H9 (cell line): Measurements from ENCODE around the gene FAM107A. TPM values are rescaled to one million over a fixed set of nuclear protein-coding genes. Genes with fewer than 3 reads are reported as not detected.

Experiments
- DNase-seq: peaks from one replicate; pipeline ENCODE4 v3.0.0-alpha.2; 2017
- H2AFZ ChIP-seq: one replicate; pipeline ENCODE4 v1.6.1; 2013; ENCODE audit warnings: mild to moderate bottlenecking, low read length, control low read depth, moderate library complexity
- H2AK5ac ChIP-seq: 2 replicates; pipeline ENCODE4 v1.6.1; 2013; ENCODE audit warnings: low read length, control low read depth, mixed read lengths; ENCODE audit not compliant: insufficient read length
- H2BK120ac ChIP-seq: one replicate; pipeline ENCODE4 v1.6.1; 2013; ENCODE audit warnings: low read depth, mild to moderate bottlenecking, low read length, control low read depth, inconsistent platforms; ENCODE audit not compliant: poor library complexity, severe bottlenecking
- H2BK12ac ChIP-seq: 2 replicates; pipeline ENCODE4 v1.6.1; 2013; ENCODE audit warnings: low read length, control low read depth, mixed read lengths, low read depth; ENCODE audit not compliant: insufficient read length
- H2BK15ac ChIP-seq: 2 replicates; pipeline ENCODE4 v1.6.1; 2013; ENCODE audit warnings: low read depth, low read length, control low read depth
- H2BK20ac ChIP-seq: one replicate; pipeline ENCODE4 v1.6.1; 2013; ENCODE audit warnings: low read depth, mild to moderate bottlenecking, low read length, control low read depth, inconsistent platforms; ENCODE audit not compliant: poor library complexity, severe bottlenecking
- H2BK5ac ChIP-seq: 2 replicates; pipeline ENCODE4 v1.6.1; 2013; ENCODE audit warnings: low read length, control low read depth, mixed read lengths; ENCODE audit not compliant: insufficient read length
- H3K14ac ChIP-seq: 2 replicates; pipeline ENCODE4 v1.6.1; 2013; ENCODE audit warnings: low read length, control low read depth; ENCODE audit not compliant: insufficient read depth
- H3K18ac ChIP-seq: 2 replicates; pipeline ENCODE4 v1.6.1; 2013; ENCODE audit warnings: low read depth, mild to moderate bottlenecking, mixed read lengths, low read length, control low read depth; ENCODE audit not compliant: insufficient read length
- H3K23ac ChIP-seq: 2 replicates; pipeline ENCODE4 v1.6.1; 2013; ENCODE audit warnings: low read length, control low read depth, mixed read lengths, low read depth; ENCODE audit not compliant: insufficient read length
- H3K23me2 ChIP-seq: 2 replicates; pipeline ENCODE4 v1.6.1; 2013; ENCODE audit warnings: low read depth, mild to moderate bottlenecking, mixed read lengths, low read length, control low read depth; ENCODE audit not compliant: insufficient read length, poor library complexity, severe bottlenecking
- H3K27ac ChIP-seq: 2 replicates; pipeline ENCODE4 v1.5.1; 2013; ENCODE audit warnings: low read length, control low read depth, mixed read lengths, low read depth; ENCODE audit not compliant: insufficient read length
- H3K27me3 ChIP-seq: 2 replicates; pipeline ENCODE4 v1.6.1; 2013; ENCODE audit warnings: low read length, control low read depth, inconsistent platforms; ENCODE audit not compliant: insufficient read depth
- H3K4ac ChIP-seq: 2 replicates; pipeline ENCODE4 v1.6.1; 2013; ENCODE audit warnings: low read depth, mild to moderate bottlenecking, control low read depth, inconsistent platforms, low read length, moderate library complexity
- H3K4me1 ChIP-seq: 2 replicates; pipeline ENCODE4 v1.6.1; 2013; ENCODE audit warnings: low read length, control low read depth, inconsistent platforms; ENCODE audit not compliant: insufficient read depth
- H3K4me2 ChIP-seq: 2 replicates; pipeline ENCODE4 v1.6.1; 2013; ENCODE audit warnings: low read length, control low read depth, mixed read lengths; ENCODE audit not compliant: insufficient read length, insufficient read depth
- H3K56ac ChIP-seq: 2 replicates; pipeline ENCODE4 v1.6.1; 2013; ENCODE audit warnings: low read depth, mild to moderate bottlenecking, mixed read lengths, low read length, control low read depth; ENCODE audit not compliant: insufficient read length
- H3K79me1 ChIP-seq: 2 replicates; pipeline ENCODE4 v1.6.1; 2013; ENCODE audit warnings: low read depth, mild to moderate bottlenecking, moderate library complexity, low read length, control low read depth, inconsistent platforms; ENCODE audit not compliant: insufficient read depth, poor library complexity, severe bottlenecking
- H3K79me2 ChIP-seq: 2 replicates; pipeline ENCODE4 v1.6.1; 2013; ENCODE audit warnings: low read length, control low read depth, inconsistent platforms; ENCODE audit not compliant: insufficient read depth
- H3K9ac ChIP-seq: 2 replicates; pipeline ENCODE4 v1.6.1; 2013; ENCODE audit warnings: low read length, control low read depth, mixed read lengths; ENCODE audit not compliant: insufficient read length; ENCODE audit errors: extremely low read depth
- H3K9me3 ChIP-seq: one replicate; pipeline ENCODE4 v1.6.1; 2013; ENCODE audit warnings: low read depth, low read length, inconsistent platforms; ENCODE audit not compliant: control insufficient read depth
- H3T11ph ChIP-seq: one replicate; pipeline ENCODE4 v1.6.1; 2013; ENCODE audit warnings: mild to moderate bottlenecking, low read length, control low read depth, inconsistent platforms
- H4K20me1 ChIP-seq: one replicate; pipeline ENCODE4 v1.6.1; 2013; ENCODE audit not compliant: control insufficient read depth, insufficient read length, insufficient read depth
- H4K5ac ChIP-seq: 2 replicates; pipeline ENCODE4 v1.6.1; 2013; ENCODE audit warnings: low read depth, mild to moderate bottlenecking, mixed read lengths, low read length, control low read depth; ENCODE audit not compliant: insufficient read length
- H4K8ac ChIP-seq: replicated peaks from 2 replicates; pipeline ENCODE4 v1.6.1; 2013; ENCODE audit warnings: low read length, control low read depth, mixed read lengths, low read depth; ENCODE audit not compliant: insufficient read length
- H4K91ac ChIP-seq: 2 replicates; pipeline ENCODE4 v1.6.1; 2013; ENCODE audit warnings: low read depth, mild to moderate bottlenecking, moderate library complexity, mixed read lengths, low read length, control low read depth; ENCODE audit not compliant: insufficient read length
- H3K27ac Mint-ChIP-seq, 3 experiments: 2 replicates in 2 of 3; 3 replicates in 1 of 3; pipeline ENCODE4 v1.8.0; 2020 to 2021; ENCODE audit warnings: mixed read lengths in 3 of 3, mild to moderate bottlenecking in 1 of 3, moderate library complexity in 1 of 3
- H3K27me3 Mint-ChIP-seq: 2 replicates; pipeline ENCODE4 v1.8.0; 2021; ENCODE audit warnings: low read depth, mild to moderate bottlenecking, moderate library complexity, mixed read lengths
- H3K36me3 Mint-ChIP-seq, 3 experiments: 2 replicates in 2 of 3; 3 replicates in 1 of 3; pipeline ENCODE4 v1.8.0; 2020 to 2021; ENCODE audit warnings: low read depth in 3 of 3, mixed read lengths in 3 of 3; ENCODE audit not compliant: insufficient read depth in 1 of 3
- H3K4me1 Mint-ChIP-seq, 2 experiments: 2 replicates each; pipeline ENCODE4 v1.8.0; 2020; ENCODE audit warnings: mixed read lengths in 2 of 2
- H3K4me3 Mint-ChIP-seq, 2 experiments: 2 replicates in 1 of 2; 3 replicates in 1 of 2; pipeline ENCODE4 v1.8.0; 2020 to 2021; ENCODE audit warnings: mild to moderate bottlenecking in 2 of 2, mixed read lengths in 2 of 2, moderate library complexity in 1 of 2
- H3K9me3 Mint-ChIP-seq, 2 experiments: 2 replicates in 1 of 2; 3 replicates in 1 of 2; pipeline ENCODE4 v1.8.0; 2020; ENCODE audit warnings: mild to moderate bottlenecking in 2 of 2, mixed read lengths in 2 of 2, moderate library complexity in 1 of 2
- WGBS: extraction: QIAGEN DNeasy Blood & Tissue Kit; methylation state at CpG from one replicate; pipeline ENCODE4 v1.1.7; 2013; ENCODE audit warnings: missing lambda C conversion rate, low lambda C conversion rate, mixed read lengths; ENCODE audit not compliant: insufficient read length; ENCODE audit errors: extremely low coverage; 5-methylcytosine and 5-hydroxymethylcytosine counted together
- total RNA-seq: library from RNA; stranded (reverse); gene quantifications from 2 replicates; pipeline ENCODE4 v1.2.1, GENCODE V29; 2021
- TF ChIP-seq, protein P1 (sequence below): fragments of 200-600 bp; sonication (generic); conservative IDR thresholded peaks from 3 replicates; pipeline ENCODE4 v1.8.0; 2021; ENCODE audit warnings: antibody characterized with exemption, mild to moderate bottlenecking

The FAM107A gene
- total RNA-seq, 1 experiment from 2014 or later = 0.11 TPM

DNA sequence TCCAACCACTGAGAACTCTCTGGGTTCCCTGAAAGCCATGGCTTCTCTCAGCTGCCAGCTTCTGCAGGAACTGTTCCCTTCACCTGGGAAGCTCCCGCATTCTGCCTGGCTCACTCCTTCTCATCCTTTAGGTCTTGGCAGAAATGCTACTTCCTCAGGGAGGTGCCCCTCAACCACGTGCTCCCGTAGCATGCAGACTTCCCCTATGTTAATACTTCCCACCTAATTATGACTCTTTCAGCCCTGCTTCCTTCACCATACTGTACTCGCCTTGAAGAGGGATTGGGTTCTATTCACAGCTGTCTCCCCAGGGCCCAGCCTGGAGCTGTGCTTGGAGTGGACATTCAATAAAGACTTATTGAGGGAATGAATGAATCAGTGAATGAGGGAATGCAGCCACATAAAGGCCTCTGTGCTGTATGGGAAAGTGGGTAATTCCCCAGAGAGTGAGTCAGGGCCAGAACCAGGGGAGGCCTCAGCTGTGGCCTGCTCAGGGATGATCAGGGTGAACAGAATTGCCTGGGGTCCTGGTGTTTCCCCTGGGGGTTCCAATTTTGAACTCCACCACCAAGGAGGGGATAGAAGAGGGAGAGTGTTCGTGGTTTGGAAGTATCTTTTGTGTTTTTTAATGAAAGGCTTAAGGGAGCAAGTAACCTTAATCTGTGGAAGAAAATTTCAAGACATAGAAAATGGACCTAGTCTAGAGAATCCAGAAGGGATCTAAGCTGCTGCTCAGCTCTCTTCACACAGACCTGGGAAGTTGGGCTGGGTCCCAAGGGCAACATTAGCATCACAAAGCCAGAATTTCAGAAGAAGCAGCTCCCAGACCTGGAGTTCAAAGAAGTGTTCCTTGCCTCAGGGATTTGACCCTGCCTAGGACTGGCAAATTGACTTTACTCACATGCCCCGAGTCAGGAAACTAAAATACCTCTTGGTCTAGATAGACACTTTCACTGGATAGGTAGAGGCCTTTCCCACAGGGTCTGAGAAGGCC lies 14.6 kb upstream of the FAM107A start:
- Histone ChIP-seq H3K79me2 (no peaks in the 10 kb centered on the region), H3K4me2 (no peak overlapping the region), H2AK5ac (no peak overlapping the region), H4K5ac (no peak overlapping the region), H3K23ac (no peak overlapping the region), H3K9me3 (no peaks in the 10 kb centered on the region), H3T11ph (no peak overlapping the region), H3K27ac (no peak overlapping the region), H4K20me1 (no peaks in the 10 kb centered on the region), H2AFZ (no peak overlapping the region), H3K14ac (no peak overlapping the region), H4K8ac (no peak overlapping the region), H3K4ac (no peak overlapping the region), H3K18ac (no peak overlapping the region), H2BK15ac (no peak overlapping the region), H2BK20ac (no peak overlapping the region), H2BK12ac (no peak overlapping the region), H3K56ac (no peak overlapping the region), H3K23me2 (no peaks in the 10 kb centered on the region), H3K4me1 (no peaks in the 10 kb centered on the region), H2BK120ac (no peak overlapping the region), H3K9ac (no peak overlapping the region), H3K79me1 (no peaks in the 10 kb centered on the region), H4K91ac (no peak overlapping the region), H3K27me3 (peaks cover 1% of the 10 kb centered on the region; the same call in 1 of the 2 replicates), H2BK5ac (no peak overlapping the region)
- Mint-ChIP-seq H3K4me1 (peaks cover 16 to 17% of the 10 kb centered on the region in 2 experiments), H3K4me3 (no peak overlapping the region), H3K9me3 (no peaks in the 10 kb centered on the region), H3K27me3 (peaks cover 39% of the 10 kb centered on the region), H3K36me3 (no peaks in the 10 kb centered on the region), H3K27ac (no peak overlapping the region)
- WGBS = no CpG with 5 or more reads among the region's 6 CpGs
- no peak for DNase-seq
- TF ChIP-seq, protein P1, sequence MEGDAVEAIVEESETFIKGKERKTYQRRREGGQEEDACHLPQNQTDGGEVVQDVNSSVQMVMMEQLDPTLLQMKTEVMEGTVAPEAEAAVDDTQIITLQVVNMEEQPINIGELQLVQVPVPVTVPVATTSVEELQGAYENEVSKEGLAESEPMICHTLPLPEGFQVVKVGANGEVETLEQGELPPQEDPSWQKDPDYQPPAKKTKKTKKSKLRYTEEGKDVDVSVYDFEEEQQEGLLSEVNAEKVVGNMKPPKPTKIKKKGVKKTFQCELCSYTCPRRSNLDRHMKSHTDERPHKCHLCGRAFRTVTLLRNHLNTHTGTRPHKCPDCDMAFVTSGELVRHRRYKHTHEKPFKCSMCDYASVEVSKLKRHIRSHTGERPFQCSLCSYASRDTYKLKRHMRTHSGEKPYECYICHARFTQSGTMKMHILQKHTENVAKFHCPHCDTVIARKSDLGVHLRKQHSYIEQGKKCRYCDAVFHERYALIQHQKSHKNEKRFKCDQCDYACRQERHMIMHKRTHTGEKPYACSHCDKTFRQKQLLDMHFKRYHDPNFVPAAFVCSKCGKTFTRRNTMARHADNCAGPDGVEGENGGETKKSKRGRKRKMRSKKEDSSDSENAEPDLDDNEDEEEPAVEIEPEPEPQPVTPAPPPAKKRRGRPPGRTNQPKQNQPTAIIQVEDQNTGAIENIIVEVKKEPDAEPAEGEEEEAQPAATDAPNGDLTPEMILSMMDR = no peak
